Measurements from ENCODE around the gene TBC1D2.
"Not testable (repeated sequence)": the region's sequence is repeated elsewhere in the genome, so short reads cannot be mapped to it uniquely, and the experiment has no call there.

Gene TBC1D2

GRCh38 chr9:98175762-98176161, 79.7 kb downstream of the TBC1D2 start:
- DNase-seq (ENCODE audit: extremely low read depth, low read depth): no peak
- no peak for TF ChIP-seq CTCF (IDR thresholded peaks at IDR 0.05; ENCODE audit: low read depth, low read length)

GRCh38 chr9:98175028-98175569, 80.3 kb downstream of the TBC1D2 start:
- DNase-seq (ENCODE audit: extremely low read depth, low read depth): no peak
- TF ChIP-seq CTCF (IDR thresholded peaks at IDR 0.05; ENCODE audit: low read depth, low read length): no peak

- DNase-seq (ENCODE audit: extremely low read depth, low read depth): not testable (repeated sequence)
Measured at GRCh38 chr9:98174502-98174918, 80.9 kb downstream of the TBC1D2 start.

- TF ChIP-seq CTCF (IDR thresholded peaks at IDR 0.05; ENCODE audit: low read depth, low read length): no peak
- DNase-seq (ENCODE audit: extremely low read depth, low read depth): no peak
Measured at GRCh38 chr9:98173181-98173580, 82.3 kb downstream of the TBC1D2 start.

GRCh38 chr9:98172604-98173003, 82.8 kb downstream of the TBC1D2 start:
- TF ChIP-seq CTCF (IDR thresholded peaks at IDR 0.05; ENCODE audit: low read depth, low read length): no peak
- no peak for DNase-seq (ENCODE audit: extremely low read depth, low read depth)

- no peak for TF ChIP-seq CTCF (IDR thresholded peaks at IDR 0.05; ENCODE audit: low read depth, low read length)
- no peak for DNase-seq (ENCODE audit: extremely low read depth, low read depth)
Measured at GRCh38 chr9:98171176-98171925, 84.1 kb downstream of the TBC1D2 start.

- DNase-seq (ENCODE audit: extremely low read depth, low read depth): no peak
- TF ChIP-seq CTCF (IDR thresholded peaks at IDR 0.05; ENCODE audit: low read depth, low read length): no peak
Measured at GRCh38 chr9:98168941-98169488, 86.4 kb downstream of the TBC1D2 start.
